Fibroblast of mammary gland (primary cell): ENCODE measurements around the gene TAB2.

Source experiments
- DNase-seq: peaks from one replicate; pipeline ENCODE4 v3.0.0-alpha.2; 2010; ENCODE audit warnings: low read depth
- H3K4me3 ChIP-seq: 2 replicates; pipeline ENCODE4 v1.5.1; 2011; ENCODE audit warnings: low read depth, mild to moderate bottlenecking, low read length, moderate library complexity; ENCODE audit not compliant: control insufficient read depth
- TF ChIP-seq, protein P1 (sequence below): conservative IDR thresholded peaks from 2 replicates; pipeline ENCODE4 v1.5.1; 2011; ENCODE audit warnings: low read depth, low read length, inconsistent platforms; ENCODE audit not compliant: control insufficient read depth, insufficient read depth

Gene TAB2

DNA sequence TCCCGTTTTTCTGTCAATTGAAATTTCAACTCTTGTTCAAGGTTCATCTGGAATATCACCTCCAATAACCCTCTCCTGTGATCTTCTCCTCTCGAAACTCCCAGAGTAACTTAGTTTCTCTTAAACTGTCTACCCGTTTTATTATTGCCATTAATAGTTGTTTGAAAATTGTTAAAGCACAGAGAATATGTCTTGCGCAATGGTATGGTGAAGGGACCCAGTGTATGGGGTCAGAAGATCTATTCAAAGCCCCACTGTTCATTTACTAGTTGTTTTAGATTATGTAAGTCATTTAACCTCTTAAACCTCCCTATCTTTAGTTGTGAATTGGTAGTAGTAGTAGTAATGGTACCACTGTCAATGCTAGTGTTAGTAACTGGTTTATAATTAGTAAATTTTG, 6.2 kb upstream of the TAB2 start:
- no peak for DNase-seq
- TF ChIP-seq, protein P1, sequence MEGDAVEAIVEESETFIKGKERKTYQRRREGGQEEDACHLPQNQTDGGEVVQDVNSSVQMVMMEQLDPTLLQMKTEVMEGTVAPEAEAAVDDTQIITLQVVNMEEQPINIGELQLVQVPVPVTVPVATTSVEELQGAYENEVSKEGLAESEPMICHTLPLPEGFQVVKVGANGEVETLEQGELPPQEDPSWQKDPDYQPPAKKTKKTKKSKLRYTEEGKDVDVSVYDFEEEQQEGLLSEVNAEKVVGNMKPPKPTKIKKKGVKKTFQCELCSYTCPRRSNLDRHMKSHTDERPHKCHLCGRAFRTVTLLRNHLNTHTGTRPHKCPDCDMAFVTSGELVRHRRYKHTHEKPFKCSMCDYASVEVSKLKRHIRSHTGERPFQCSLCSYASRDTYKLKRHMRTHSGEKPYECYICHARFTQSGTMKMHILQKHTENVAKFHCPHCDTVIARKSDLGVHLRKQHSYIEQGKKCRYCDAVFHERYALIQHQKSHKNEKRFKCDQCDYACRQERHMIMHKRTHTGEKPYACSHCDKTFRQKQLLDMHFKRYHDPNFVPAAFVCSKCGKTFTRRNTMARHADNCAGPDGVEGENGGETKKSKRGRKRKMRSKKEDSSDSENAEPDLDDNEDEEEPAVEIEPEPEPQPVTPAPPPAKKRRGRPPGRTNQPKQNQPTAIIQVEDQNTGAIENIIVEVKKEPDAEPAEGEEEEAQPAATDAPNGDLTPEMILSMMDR = no peak
- H3K4me3 ChIP-seq = no peak overlapping the region

GRCh38 chr6:149311766-149312165, 5.7 kb upstream of the TAB2 start:
- no peak for DNase-seq
- H3K4me3 ChIP-seq = no peak overlapping the region
- TF ChIP-seq, protein P1 = no peak

- DNase-seq = no peak
- TF ChIP-seq, protein P1 = no peak
- no peak overlapping the region for H3K4me3 ChIP-seq
Observed at GRCh38 chr6:149313070-149313469, 4.4 kb upstream of the TAB2 start.

GRCh38 chr6:149313861-149314260, 3.7 kb upstream of the TAB2 start:
- H3K4me3 ChIP-seq = no peak overlapping the region
- no peak for DNase-seq
- TF ChIP-seq, protein P1 = no peak

DNA sequence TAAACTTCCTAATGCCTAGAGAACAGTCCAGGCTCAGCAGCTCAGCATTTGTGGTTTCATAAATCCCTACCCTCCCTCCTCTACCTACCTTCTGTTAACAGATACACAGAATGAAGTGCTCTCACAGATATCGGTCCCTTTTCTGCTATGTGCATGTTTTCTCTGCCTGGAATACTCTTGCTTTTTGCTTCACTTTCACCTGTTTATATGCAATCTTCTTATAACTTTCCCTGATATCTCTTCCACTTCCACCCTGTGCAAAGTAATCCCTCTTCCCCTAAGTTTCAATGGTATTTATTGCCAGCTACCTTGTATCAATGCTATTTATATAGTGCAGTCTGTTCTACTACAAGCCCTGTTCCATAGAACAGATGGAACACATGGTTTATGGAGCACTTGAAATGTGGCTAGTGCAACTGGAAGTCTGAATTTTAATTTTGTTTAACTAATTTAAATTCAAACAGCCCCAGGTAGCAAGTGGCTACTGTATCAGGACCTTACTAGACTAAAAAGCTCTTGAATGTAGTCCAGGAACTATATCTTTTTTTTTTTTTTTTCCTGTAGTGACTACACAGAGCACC, 3.1 kb upstream of the TAB2 start:
- TF ChIP-seq, protein P1 = no peak
- H3K4me3 ChIP-seq = no peak overlapping the region
- no peak for DNase-seq

DNA sequence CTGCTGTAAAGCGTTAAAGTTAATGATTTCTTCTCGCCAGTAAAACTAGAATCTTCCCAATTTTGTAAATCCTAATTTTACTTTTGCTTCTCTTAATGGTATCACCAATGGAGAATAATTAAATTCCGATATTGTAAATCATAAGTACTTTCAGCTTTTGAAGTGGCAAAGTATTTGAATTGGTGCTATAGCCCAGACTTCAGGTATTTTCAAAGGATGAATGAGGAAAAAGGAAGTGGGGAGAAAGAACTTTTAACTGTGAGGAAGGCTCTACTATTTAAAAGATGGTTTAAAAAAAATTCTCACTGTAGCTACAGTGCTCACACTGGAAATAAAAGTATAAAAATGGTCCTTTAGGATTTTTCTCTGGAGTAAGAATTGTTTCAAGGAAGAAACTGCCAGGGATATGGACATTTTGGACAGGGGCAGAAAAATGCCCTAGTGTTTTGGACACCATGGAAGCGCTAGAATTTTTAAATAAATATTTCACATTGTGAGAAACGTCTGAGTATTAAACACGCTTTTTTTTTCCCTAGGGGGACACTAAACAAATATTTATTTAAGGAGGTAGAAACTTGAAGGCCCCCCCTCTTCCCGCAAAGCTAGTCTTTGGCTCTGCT, 1.3 kb upstream of the TAB2 start:
- TF ChIP-seq, protein P1 = no peak
- H3K4me3 ChIP-seq = peak overlapping the region; percentile 79
- no peak for DNase-seq
